GM12872 (cell line): ENCODE results near the gene MIF4GD.

ENCODE experiments used
- CTCF ChIP-seq: IDR thresholded peaks from 3 replicates; pipeline ENCODE4 v1.5.1; 2011; ENCODE audit warnings: low read depth, mild to moderate bottlenecking, low read length, moderate library complexity; ENCODE audit not compliant: insufficient read depth

MIF4GD gene

GRCh38 chr17:75313941-75314551 lies 43.0 kb upstream of the MIF4GD start:
- TF ChIP-seq CTCF, result no peak

GRCh38 chr17:75308732-75309629 lies 38.0 kb upstream of the MIF4GD start:
- TF ChIP-seq CTCF, result no peak

- no peak for TF ChIP-seq CTCF
Observed at GRCh38 chr17:75307957-75308731, 37.1 kb upstream of the MIF4GD start.

- no peak for TF ChIP-seq CTCF
Observed at GRCh38 chr17:75301502-75302206, 30.6 kb upstream of the MIF4GD start.

GRCh38 chr17:75301049-75301448 lies 30.0 kb upstream of the MIF4GD start:
- no peak for TF ChIP-seq CTCF

- TF ChIP-seq CTCF, result no peak
Observed at GRCh38 chr17:75300280-75300679, 29.2 kb upstream of the MIF4GD start.
